Ishikawa (cell line): ENCODE data around the gene PTPRD.

Experiments used
- CEBPB ChIP-seq: IDR thresholded peaks from 2 replicates; pipeline ENCODE4 v1.6.1; 2012
- CREB1 ChIP-seq: IDR thresholded peaks from 2 replicates; pipeline ENCODE4 v1.6.1; 2012; ENCODE audit warnings: low read depth
- EGR1 ChIP-seq: IDR thresholded peaks from 2 replicates; pipeline ENCODE4 v1.6.1; 2012
- EP300 ChIP-seq: IDR thresholded peaks from 2 replicates; pipeline ENCODE4 v1.6.1; 2012; ENCODE audit warnings: borderline replicate concordance
- FOXM1 ChIP-seq: IDR thresholded peaks from 2 replicates; pipeline ENCODE4 v1.6.1; 2012; ENCODE audit warnings: low read depth, borderline replicate concordance
- NFIC ChIP-seq: IDR thresholded peaks from 2 replicates; pipeline ENCODE4 v1.6.1; 2012
- RAD21 ChIP-seq: IDR thresholded peaks from 2 replicates; pipeline ENCODE4 v1.6.1; 2012; ENCODE audit warnings: low read depth
- TAF1 ChIP-seq: IDR thresholded peaks from 2 replicates; pipeline ENCODE4 v1.6.1; 2012; ENCODE audit warnings: low read depth, mild to moderate bottlenecking
- TCF12 ChIP-seq: IDR thresholded peaks from 2 replicates; pipeline ENCODE4 v1.6.1; 2012; ENCODE audit warnings: low read depth
- TEAD4 ChIP-seq: IDR thresholded peaks from 2 replicates; pipeline ENCODE4 v1.6.1; 2012
- YY1 ChIP-seq: IDR thresholded peaks from 2 replicates; pipeline ENCODE4 v1.6.1; 2012; ENCODE audit warnings: low read depth
- ZBTB7A ChIP-seq: IDR thresholded peaks from 2 replicates; pipeline ENCODE4 v1.6.1; 2012; ENCODE audit warnings: low read depth
- TF ChIP-seq, protein P1 (sequence below): IDR thresholded peaks from 2 replicates; pipeline ENCODE4 v1.6.1; 2012
- TF ChIP-seq, protein P2 (sequence below): IDR thresholded peaks from 2 replicates; pipeline ENCODE4 v1.6.1; 2012; ENCODE audit warnings: low read depth, mild to moderate bottlenecking
- TF ChIP-seq, protein P3 (sequence below): IDR thresholded peaks from 2 replicates; pipeline ENCODE4 v1.6.1; 2012

The PTPRD gene

DNA sequence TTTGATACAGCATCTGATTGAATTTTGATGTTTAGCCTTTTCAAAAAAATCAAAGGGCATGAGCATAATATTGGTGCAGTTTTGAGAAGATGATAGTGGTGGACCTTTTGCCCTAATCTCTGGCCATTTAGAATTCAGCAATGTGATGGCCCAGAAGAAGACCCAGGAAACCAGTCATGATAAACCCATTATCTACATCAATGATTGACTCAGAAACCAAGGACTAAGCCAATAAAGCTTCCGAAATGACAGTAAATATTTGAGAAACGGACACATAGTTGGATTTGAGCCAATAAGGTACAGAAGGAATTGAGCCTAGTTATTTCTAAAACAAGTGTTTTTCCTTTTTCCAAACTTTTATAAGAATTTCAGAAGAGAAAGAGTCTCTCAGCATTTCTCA lies 1654.4 kb downstream of the PTPRD start:
- TF ChIP-seq RAD21 = no peak
- TF ChIP-seq CEBPB = no peak
- TF ChIP-seq EP300 = no peak
- no peak for TF ChIP-seq NFIC
- TF ChIP-seq, protein P1, sequence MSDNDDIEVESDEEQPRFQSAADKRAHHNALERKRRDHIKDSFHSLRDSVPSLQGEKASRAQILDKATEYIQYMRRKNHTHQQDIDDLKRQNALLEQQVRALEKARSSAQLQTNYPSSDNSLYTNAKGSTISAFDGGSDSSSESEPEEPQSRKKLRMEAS = no peak
- TF ChIP-seq, protein P2, sequence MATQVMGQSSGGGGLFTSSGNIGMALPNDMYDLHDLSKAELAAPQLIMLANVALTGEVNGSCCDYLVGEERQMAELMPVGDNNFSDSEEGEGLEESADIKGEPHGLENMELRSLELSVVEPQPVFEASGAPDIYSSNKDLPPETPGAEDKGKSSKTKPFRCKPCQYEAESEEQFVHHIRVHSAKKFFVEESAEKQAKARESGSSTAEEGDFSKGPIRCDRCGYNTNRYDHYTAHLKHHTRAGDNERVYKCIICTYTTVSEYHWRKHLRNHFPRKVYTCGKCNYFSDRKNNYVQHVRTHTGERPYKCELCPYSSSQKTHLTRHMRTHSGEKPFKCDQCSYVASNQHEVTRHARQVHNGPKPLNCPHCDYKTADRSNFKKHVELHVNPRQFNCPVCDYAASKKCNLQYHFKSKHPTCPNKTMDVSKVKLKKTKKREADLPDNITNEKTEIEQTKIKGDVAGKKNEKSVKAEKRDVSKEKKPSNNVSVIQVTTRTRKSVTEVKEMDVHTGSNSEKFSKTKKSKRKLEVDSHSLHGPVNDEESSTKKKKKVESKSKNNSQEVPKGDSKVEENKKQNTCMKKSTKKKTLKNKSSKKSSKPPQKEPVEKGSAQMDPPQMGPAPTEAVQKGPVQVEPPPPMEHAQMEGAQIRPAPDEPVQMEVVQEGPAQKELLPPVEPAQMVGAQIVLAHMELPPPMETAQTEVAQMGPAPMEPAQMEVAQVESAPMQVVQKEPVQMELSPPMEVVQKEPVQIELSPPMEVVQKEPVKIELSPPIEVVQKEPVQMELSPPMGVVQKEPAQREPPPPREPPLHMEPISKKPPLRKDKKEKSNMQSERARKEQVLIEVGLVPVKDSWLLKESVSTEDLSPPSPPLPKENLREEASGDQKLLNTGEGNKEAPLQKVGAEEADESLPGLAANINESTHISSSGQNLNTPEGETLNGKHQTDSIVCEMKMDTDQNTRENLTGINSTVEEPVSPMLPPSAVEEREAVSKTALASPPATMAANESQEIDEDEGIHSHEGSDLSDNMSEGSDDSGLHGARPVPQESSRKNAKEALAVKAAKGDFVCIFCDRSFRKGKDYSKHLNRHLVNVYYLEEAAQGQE = no peak
- no peak for TF ChIP-seq TCF12
- TF ChIP-seq TEAD4 = no peak
- no peak for TF ChIP-seq CREB1
- no peak for TF ChIP-seq ZBTB7A
- TF ChIP-seq FOXM1 = no peak
- no peak for TF ChIP-seq EGR1
- no peak for TF ChIP-seq YY1

- no peak for TF ChIP-seq YY1
- no peak for TF ChIP-seq CREB1
- TF ChIP-seq FOXM1 = no peak
- no peak for TF ChIP-seq TAF1
- TF ChIP-seq TEAD4 = no peak
- TF ChIP-seq TCF12 = no peak
- TF ChIP-seq EGR1 = no peak
- no peak for TF ChIP-seq NFIC
- TF ChIP-seq CEBPB = no peak
- TF ChIP-seq, protein P2 = no peak
- TF ChIP-seq, protein P3, sequence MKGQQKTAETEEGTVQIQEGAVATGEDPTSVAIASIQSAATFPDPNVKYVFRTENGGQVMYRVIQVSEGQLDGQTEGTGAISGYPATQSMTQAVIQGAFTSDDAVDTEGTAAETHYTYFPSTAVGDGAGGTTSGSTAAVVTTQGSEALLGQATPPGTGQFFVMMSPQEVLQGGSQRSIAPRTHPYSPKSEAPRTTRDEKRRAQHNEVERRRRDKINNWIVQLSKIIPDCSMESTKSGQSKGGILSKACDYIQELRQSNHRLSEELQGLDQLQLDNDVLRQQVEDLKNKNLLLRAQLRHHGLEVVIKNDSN = no peak
- TF ChIP-seq RAD21 = no peak
- TF ChIP-seq EP300 = no peak
- no peak for TF ChIP-seq ZBTB7A
- TF ChIP-seq, protein P1 = no peak
Observed at GRCh38 chr9:8955315-8955714, 1657.5 kb downstream of the PTPRD start.

DNA sequence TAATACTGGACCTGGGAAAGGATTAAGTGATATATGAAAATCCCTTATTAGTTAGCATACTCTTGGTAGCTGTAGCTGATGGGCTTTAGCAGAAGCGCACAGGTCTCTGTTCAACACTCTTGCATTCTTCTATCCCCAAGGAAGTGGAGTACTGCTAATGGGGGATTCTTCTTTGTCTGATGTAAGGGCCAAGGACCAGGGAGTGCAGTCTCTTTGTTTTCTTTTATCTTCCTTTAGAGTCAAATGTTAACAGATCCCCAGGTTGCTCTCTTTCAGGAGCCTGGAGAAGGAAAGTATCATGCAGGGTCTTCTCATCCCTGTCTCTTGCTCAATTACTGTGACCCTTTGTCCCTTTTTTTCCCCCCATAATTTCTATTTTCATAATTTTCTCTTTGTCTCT lies 1666.3 kb downstream of the PTPRD start:
- TF ChIP-seq, protein P2 = no peak
- no peak for TF ChIP-seq CREB1

DNA sequence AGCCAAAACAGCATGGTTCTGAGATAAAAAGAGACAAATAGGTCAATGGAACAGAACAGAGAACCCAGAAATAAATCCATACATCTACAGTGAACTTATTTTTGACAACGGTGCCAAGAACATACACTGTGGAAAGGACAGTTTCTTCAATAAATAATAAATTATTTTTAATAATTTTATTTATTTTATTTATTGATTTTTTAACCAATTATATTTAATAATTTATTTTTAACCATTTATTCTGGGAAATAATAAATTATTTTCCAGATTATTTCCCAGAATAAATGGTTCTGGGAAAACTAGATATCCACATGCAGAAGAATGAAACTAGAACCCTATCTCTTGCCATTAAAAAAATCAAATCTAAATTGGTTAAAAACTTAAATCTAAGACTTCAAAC lies 1669.4 kb downstream of the PTPRD start:
- no peak for TF ChIP-seq NFIC
- no peak for TF ChIP-seq RAD21
- TF ChIP-seq EP300 = no peak
- no peak for TF ChIP-seq ZBTB7A
- TF ChIP-seq TAF1 = no peak
- no peak for TF ChIP-seq CEBPB
- no peak for TF ChIP-seq YY1
- no peak for TF ChIP-seq TCF12
- TF ChIP-seq, protein P1 = no peak
- TF ChIP-seq, protein P2 = no peak
- TF ChIP-seq TEAD4 = no peak
- TF ChIP-seq CREB1 = no peak
- TF ChIP-seq, protein P3 = no peak
- TF ChIP-seq FOXM1 = no peak
